Measurements from ENCODE around the gene UCK2.

Gene UCK2

GRCh38 chr1:165834881-165835280 is 7.5 kb downstream of the UCK2 start:
- no peak for TF ChIP-seq CTCF (conservative IDR thresholded peaks at IDR 0.05; ENCODE audit: low read depth, low read length)
- DNase-seq (ENCODE audit: low read depth): no peak

GRCh38 chr1:165836664-165837482 is 9.5 kb downstream of the UCK2 start:
- H3K4me3 ChIP-seq (ENCODE audit: low read length): no peak overlapping the region
- no peak for DNase-seq (ENCODE audit: low read depth)
- no peak for TF ChIP-seq CTCF (conservative IDR thresholded peaks at IDR 0.05; ENCODE audit: low read depth, low read length)

More at GRCh38 chr1:165834881-165835280, 7.5 kb downstream of the UCK2 start:
- no peak overlapping the region for H3K4me3 ChIP-seq (ENCODE audit: low read length)

- no peak overlapping the region for H3K4me3 ChIP-seq (ENCODE audit: low read length)
- no peak for DNase-seq (ENCODE audit: low read depth)
- no peak for TF ChIP-seq CTCF (conservative IDR thresholded peaks at IDR 0.05; ENCODE audit: low read depth, low read length)
Measured at GRCh38 chr1:165837838-165838364, 10.5 kb downstream of the UCK2 start.

GRCh38 chr1:165840423-165840822 is 13.0 kb downstream of the UCK2 start:
- no peak overlapping the region for H3K4me3 ChIP-seq (ENCODE audit: low read length)
- no peak for TF ChIP-seq CTCF (conservative IDR thresholded peaks at IDR 0.05; ENCODE audit: low read depth, low read length)
- no peak for DNase-seq (ENCODE audit: low read depth)

GRCh38 chr1:165841582-165842017 is 14.2 kb downstream of the UCK2 start:
- no peak for TF ChIP-seq CTCF (conservative IDR thresholded peaks at IDR 0.05; ENCODE audit: low read depth, low read length)
- no peak for DNase-seq (ENCODE audit: low read depth)
- no peak overlapping the region for H3K4me3 ChIP-seq (ENCODE audit: low read length)

GRCh38 chr1:165842023-165842670 is 14.7 kb downstream of the UCK2 start:
- DNase-seq (ENCODE audit: low read depth): no peak
- TF ChIP-seq CTCF (conservative IDR thresholded peaks at IDR 0.05; ENCODE audit: low read depth, low read length): no peak
- no peak overlapping the region for H3K4me3 ChIP-seq (ENCODE audit: low read length)
